ENCODE measurements around the gene SLC6A17. TPM values are rescaled to one million over a fixed set of nuclear protein-coding genes. Genes with fewer than 3 reads are reported as not detected.

The SLC6A17 gene
- total RNA-seq, 4 donors from 2014 or later, result 5.2 to 18.6 (median 8.0) TPM

DNA sequence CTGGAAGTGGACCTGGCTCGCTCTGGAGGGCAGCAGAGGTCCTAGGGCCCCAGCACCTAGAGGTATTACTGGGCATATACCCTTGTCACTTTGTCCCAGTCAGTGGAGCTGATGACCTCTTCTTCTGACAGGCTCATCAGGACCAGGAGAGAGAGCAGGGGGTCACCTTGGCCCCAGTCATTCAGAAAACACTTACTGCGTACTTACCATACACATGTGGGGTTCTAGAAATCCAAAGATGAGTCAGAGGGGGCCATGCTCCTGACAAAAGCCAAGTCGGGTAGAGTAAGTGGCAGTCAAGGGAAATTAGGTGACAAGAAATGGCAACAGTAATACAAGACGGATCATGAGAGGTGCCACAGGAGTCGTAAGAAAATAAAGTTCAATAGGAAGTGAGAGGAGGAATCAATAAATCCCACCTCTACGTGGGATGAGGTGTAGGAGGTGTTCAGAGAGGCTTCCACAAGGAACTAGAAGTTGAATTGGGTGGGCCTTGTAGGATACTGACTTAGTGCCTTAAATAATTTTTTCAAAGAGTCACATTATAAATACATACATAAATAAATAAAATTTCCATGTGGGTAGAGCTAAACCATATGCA is 66.7 kb downstream of the SLC6A17 start:
- Histone ChIP-seq H3K4me1 (peaks cover 23% of the 10 kb centered on the region), H3K27ac (no peak overlapping the region), H3K36me3 (no peaks in the 10 kb centered on the region), H3K27me3 (no peaks in the 10 kb centered on the region), H3K4me3 (no peak overlapping the region), H3K9me3 (no peaks in the 10 kb centered on the region)
- WGBS, result 92% methylated on average over 6 of the region's 6 CpGs
- no peak for DNase-seq (ENCODE audit: low spot score in 2 of 2)
- TF ChIP-seq POLR2A (IDR thresholded peaks at IDR 0.05) (no peak), EP300 (IDR thresholded peaks at IDR 0.05) (no peak)
- TF ChIP-seq, protein P1, sequence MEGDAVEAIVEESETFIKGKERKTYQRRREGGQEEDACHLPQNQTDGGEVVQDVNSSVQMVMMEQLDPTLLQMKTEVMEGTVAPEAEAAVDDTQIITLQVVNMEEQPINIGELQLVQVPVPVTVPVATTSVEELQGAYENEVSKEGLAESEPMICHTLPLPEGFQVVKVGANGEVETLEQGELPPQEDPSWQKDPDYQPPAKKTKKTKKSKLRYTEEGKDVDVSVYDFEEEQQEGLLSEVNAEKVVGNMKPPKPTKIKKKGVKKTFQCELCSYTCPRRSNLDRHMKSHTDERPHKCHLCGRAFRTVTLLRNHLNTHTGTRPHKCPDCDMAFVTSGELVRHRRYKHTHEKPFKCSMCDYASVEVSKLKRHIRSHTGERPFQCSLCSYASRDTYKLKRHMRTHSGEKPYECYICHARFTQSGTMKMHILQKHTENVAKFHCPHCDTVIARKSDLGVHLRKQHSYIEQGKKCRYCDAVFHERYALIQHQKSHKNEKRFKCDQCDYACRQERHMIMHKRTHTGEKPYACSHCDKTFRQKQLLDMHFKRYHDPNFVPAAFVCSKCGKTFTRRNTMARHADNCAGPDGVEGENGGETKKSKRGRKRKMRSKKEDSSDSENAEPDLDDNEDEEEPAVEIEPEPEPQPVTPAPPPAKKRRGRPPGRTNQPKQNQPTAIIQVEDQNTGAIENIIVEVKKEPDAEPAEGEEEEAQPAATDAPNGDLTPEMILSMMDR (IDR thresholded peaks at IDR 0.05), result no peak

DNA sequence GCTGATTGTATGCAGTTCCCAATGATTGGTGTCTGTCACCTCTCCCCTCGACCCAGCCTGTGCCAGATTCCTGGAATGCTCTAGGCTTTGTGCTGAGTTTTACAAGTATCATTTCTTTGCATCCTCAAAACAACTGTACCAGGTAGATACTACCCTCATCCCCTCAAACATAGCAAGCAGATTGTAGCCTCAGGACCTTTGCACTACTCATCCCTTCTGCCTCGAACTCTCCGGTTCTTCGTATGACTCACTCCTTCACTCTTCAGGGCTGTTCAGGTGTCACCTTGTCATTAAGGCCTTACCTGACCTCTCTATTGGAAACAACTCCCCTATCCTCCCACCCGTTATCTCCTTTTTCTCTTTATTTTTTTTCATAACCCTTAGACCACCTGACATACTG is 67.8 kb downstream of the SLC6A17 start:
- 88% methylated on average over 5 of the region's 5 CpGs for WGBS
- no peaks in the 10 kb centered on the region for H3K27me3 ChIP-seq
- no peaks in the 10 kb centered on the region for H3K9me3 ChIP-seq
- no peak for DNase-seq (ENCODE audit: low spot score in 2 of 2)
- TF ChIP-seq EP300 (IDR thresholded peaks at IDR 0.05) (no peak), POLR2A (IDR thresholded peaks at IDR 0.05) (no peak), POLR2AphosphoS5 (IDR thresholded peaks at IDR 0.05) (no peak)
- TF ChIP-seq, protein P1 (IDR thresholded peaks at IDR 0.05), result no peak
- H3K4me1 ChIP-seq, result peaks cover 13% of the 10 kb centered on the region
- no peak overlapping the region for H3K27ac ChIP-seq
- peaks cover 7% of the 10 kb centered on the region for H3K36me3 ChIP-seq
- no peak overlapping the region for H3K4me3 ChIP-seq

DNA sequence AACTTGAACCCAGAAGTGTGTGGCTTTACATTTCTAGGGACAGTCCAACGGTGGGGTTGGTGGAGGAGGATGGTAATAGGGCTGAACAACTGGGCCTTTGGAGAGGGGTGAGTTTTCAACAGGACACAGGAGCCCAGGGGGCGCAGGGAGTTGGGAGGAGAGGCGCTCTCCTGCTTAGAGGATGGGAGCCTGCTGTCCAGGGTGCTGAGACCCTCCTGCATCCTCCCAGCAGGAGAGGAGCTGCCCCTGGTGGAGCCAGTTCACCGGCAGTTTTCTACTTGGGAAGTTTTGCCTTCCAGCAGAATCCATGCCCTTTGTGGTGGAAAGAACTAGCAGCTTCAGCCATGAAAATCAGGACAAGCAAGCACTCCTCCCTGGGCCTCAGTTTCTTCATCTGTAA is 68.4 kb downstream of the SLC6A17 start:
- no peak overlapping the region for H3K27ac ChIP-seq
- DNase-seq (ENCODE audit: low spot score in 2 of 2), result no peak
- WGBS, result 83% methylated on average over 4 of the region's 4 CpGs

DNA sequence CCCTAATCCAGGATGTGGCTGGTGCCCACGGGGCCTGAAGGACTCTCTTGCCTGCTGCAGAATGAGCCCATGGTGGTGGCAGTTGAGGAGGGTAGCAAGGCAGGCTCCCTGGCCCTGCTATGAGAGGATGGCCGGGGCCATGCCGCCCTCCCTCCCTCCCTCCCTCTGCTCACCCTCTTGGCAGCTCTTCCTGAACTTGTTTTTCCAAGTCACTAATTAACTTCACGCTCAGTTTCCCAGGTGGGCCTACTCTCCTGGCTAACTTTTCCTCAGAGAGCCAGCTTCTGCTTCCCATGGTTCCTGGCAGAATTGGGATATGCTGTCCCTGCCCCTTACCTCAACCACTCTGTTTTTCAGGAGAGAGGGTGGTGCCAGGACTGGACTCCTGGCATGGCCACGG is 70.0 kb downstream of the SLC6A17 start:
- Histone ChIP-seq H3K9me3 (no peaks in the 10 kb centered on the region), H3K36me3 (peaks cover 15% of the 10 kb centered on the region), H3K4me3 (no peak overlapping the region), H3K27me3 (no peaks in the 10 kb centered on the region), H3K27ac (no peak overlapping the region), H3K4me1 (peaks cover 1% of the 10 kb centered on the region)
- whole genome bisulfite sequencing, result 88% methylated on average over 5 of the region's 5 CpGs
- TF ChIP-seq POLR2AphosphoS5 (IDR thresholded peaks at IDR 0.05), result no peak
- DNase-seq (ENCODE audit: low spot score in 2 of 2), result no peak

More for the DNA sequence above, 68.4 kb downstream of the SLC6A17 start:
- no peak overlapping the region for H3K4me3 ChIP-seq
- no peaks in the 10 kb centered on the region for H3K27me3 ChIP-seq
- H3K36me3 ChIP-seq, result peaks cover 13% of the 10 kb centered on the region
- TF ChIP-seq, protein P1 (IDR thresholded peaks at IDR 0.05), result no peak
- no peak for TF ChIP-seq POLR2A (IDR thresholded peaks at IDR 0.05)
- no peak for TF ChIP-seq EP300 (IDR thresholded peaks at IDR 0.05)
- no peak for TF ChIP-seq POLR2AphosphoS5 (IDR thresholded peaks at IDR 0.05)
- no peaks in the 10 kb centered on the region for H3K9me3 ChIP-seq
- H3K4me1 ChIP-seq, result peaks cover 7% of the 10 kb centered on the region

DNA sequence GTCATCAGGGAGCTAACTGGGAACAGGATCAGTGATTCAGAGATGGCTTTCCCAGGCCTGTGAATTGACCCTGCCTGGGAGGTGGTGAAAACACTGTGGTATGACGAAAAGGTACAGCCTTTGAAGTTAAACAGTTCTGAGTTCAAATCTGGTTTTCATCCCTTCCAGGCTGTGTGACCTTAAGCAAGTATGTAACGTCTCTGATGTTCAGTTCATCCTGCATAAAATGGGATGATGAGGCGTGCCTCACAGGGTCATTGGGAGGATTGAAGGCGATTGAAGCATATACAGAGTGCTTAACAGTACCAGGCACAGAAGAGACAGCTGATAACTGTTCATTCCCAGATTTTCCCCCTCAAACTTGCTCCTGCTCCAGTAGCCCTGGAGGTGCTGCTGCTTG is 70.8 kb downstream of the SLC6A17 start:
- Histone ChIP-seq H3K27ac (no peak overlapping the region), H3K36me3 (peaks cover 15% of the 10 kb centered on the region), H3K9me3 (no peaks in the 10 kb centered on the region), H3K4me3 (no peak overlapping the region), H3K4me1 (no peaks in the 10 kb centered on the region), H3K27me3 (no peaks in the 10 kb centered on the region)
- no peak for DNase-seq (ENCODE audit: low spot score in 2 of 2)
- 97% methylated on average over 4 of the region's 4 CpGs for WGBS
- no peak for TF ChIP-seq EP300 (IDR thresholded peaks at IDR 0.05)
- TF ChIP-seq, protein P1 (IDR thresholded peaks at IDR 0.05), result no peak
- TF ChIP-seq POLR2AphosphoS5 (IDR thresholded peaks at IDR 0.05), result no peak
- TF ChIP-seq POLR2A (IDR thresholded peaks at IDR 0.05), result no peak

DNA sequence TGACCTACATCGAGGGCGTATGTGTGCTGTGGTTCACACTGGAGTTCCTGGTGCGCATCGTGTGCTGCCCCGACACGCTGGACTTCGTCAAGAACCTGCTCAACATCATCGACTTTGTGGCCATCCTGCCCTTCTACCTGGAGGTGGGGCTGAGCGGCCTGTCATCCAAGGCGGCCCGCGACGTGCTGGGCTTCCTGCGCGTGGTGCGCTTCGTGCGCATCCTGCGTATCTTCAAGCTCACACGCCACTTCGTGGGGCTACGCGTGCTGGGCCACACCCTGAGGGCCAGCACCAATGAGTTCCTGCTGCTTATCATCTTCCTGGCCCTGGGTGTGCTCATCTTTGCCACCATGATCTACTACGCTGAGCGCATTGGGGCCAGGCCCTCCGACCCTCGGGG is 72.8 kb downstream of the SLC6A17 start:
- Histone ChIP-seq H3K36me3 (peaks cover 29% of the 10 kb centered on the region), H3K9me3 (no peaks in the 10 kb centered on the region), H3K27me3 (no peaks in the 10 kb centered on the region), H3K4me1 (peaks cover 6% of the 10 kb centered on the region), H3K4me3 (no peak overlapping the region), H3K27ac (no peak overlapping the region)
- no peak for DNase-seq (ENCODE audit: low spot score in 2 of 2)
- TF ChIP-seq, protein P1 (IDR thresholded peaks at IDR 0.05), result no peak
- TF ChIP-seq EP300 (IDR thresholded peaks at IDR 0.05) (no peak), POLR2AphosphoS5 (IDR thresholded peaks at IDR 0.05) (no peak), POLR2A (IDR thresholded peaks at IDR 0.05) (no peak)
- WGBS, result 98% methylated on average over 27 of the region's 27 CpGs
